GM23338 (cell line): ENCODE data around the gene DMBT1. TPM values are rescaled to one million over a fixed set of nuclear protein-coding genes. Genes with fewer than 3 reads are reported as not detected.

Experiments used
- ATAC-seq: fragments of 200-7000 bp; cut with Tn5 transposase; 3 replicates; pipeline ENCODE4 v1.9.1; 2020
- DNase-seq: peaks from one replicate; pipeline ENCODE4 v3.0.0-alpha.2; 2015; ENCODE audit warnings: low spot score
- H2AFZ ChIP-seq: fragments of 200-600 bp; sonication (generic); 2 replicates; pipeline ENCODE4 v1.8.0; 2016; ENCODE audit warnings: antibody characterized with exemption, mild to moderate bottlenecking, moderate library complexity
- H3F3A ChIP-seq: fragments of 200-600 bp; sonication (generic); replicated peaks from 2 replicates; pipeline ENCODE4 v1.8.0; 2017; ENCODE audit warnings: antibody characterized with exemption, mixed run types, low read depth
- H3K27ac ChIP-seq: fragments of 200-600 bp; sonication (generic); 2 replicates; pipeline ENCODE4 v1.6.1; 2016; ENCODE audit warnings: low read depth
- H3K27me3 ChIP-seq: fragments of 200-600 bp; sonication (generic); 2 replicates; pipeline ENCODE4 v1.8.0; 2016; ENCODE audit warnings: mild to moderate bottlenecking, mixed run types, moderate library complexity; ENCODE audit not compliant: insufficient read depth
- H3K36me3 ChIP-seq: fragments of 200-600 bp; sonication (generic); 2 replicates; pipeline ENCODE4 v1.8.0; 2016; ENCODE audit warnings: mild to moderate bottlenecking; ENCODE audit not compliant: insufficient read depth
- H3K4me1 ChIP-seq: fragments of 200-600 bp; sonication (generic); 2 replicates; pipeline ENCODE4 v1.8.0; 2016; ENCODE audit warnings: mild to moderate bottlenecking, moderate library complexity; ENCODE audit not compliant: insufficient read depth
- H3K4me2 ChIP-seq: fragments of 200-600 bp; sonication (generic); 2 replicates; pipeline ENCODE4 v1.7.1; 2017; ENCODE audit warnings: mixed run types
- H3K4me3 ChIP-seq: fragments of 200-600 bp; sonication (generic); 2 replicates; pipeline ENCODE4 v1.6.1; 2016; ENCODE audit warnings: mixed run types
- H3K79me2 ChIP-seq: fragments of 200-600 bp; sonication (generic); replicated peaks from 2 replicates; pipeline ENCODE4 v1.8.0; 2017; ENCODE audit warnings: mild to moderate bottlenecking; ENCODE audit not compliant: insufficient read depth
- H3K9me2 ChIP-seq: fragments of 200-600 bp; sonication (generic); 2 replicates; pipeline ENCODE4 v1.8.0; 2017; ENCODE audit not compliant: insufficient read depth
- H4K20me1 ChIP-seq: fragments of 200-600 bp; sonication (generic); replicated peaks from 2 replicates; pipeline ENCODE4 v1.8.0; 2017; ENCODE audit warnings: mild to moderate bottlenecking; ENCODE audit not compliant: insufficient read depth
- H3K27ac Mint-ChIP-seq: 2 replicates; pipeline ENCODE4 v1.8.0; 2020; ENCODE audit warnings: inconsistent platforms, mild to moderate bottlenecking, moderate library complexity, mixed read lengths
- H3K27me3 Mint-ChIP-seq: 3 replicates; pipeline ENCODE4 v1.8.0; 2022; ENCODE audit warnings: low read depth, mild to moderate bottlenecking, moderate library complexity, mixed read lengths, inconsistent platforms; ENCODE audit not compliant: insufficient read depth, poor library complexity
- H3K36me3 Mint-ChIP-seq: 3 replicates; pipeline ENCODE4 v1.8.0; 2021; ENCODE audit warnings: low read depth, mild to moderate bottlenecking, inconsistent platforms, moderate library complexity, mixed read lengths
- H3K4me1 Mint-ChIP-seq: 3 replicates; pipeline ENCODE4 v1.8.0; 2020; ENCODE audit warnings: mild to moderate bottlenecking, inconsistent platforms, mixed read lengths
- H3K4me3 Mint-ChIP-seq: 3 replicates; pipeline ENCODE4 v1.8.0; 2021; ENCODE audit warnings: moderate library complexity, mild to moderate bottlenecking, inconsistent platforms, mixed read lengths
- H3K9me3 Mint-ChIP-seq: 3 replicates; pipeline ENCODE4 v1.8.0; 2020; ENCODE audit warnings: moderate library complexity, mild to moderate bottlenecking, inconsistent platforms, mixed read lengths
- CREB1 ChIP-seq: fragments of 250-450 bp; sonication (Bioruptor Pico); IDR thresholded peaks from 2 replicates; pipeline ENCODE4 v1.5.0; 2020; ENCODE audit warnings: low read depth, mild to moderate bottlenecking, moderate library complexity
- EZH2 ChIP-seq: fragments of 200-600 bp; sonication (generic); IDR thresholded peaks from one replicate; pipeline ENCODE4 v1.8.0; 2017; ENCODE audit warnings: antibody characterized with exemption, mild to moderate bottlenecking, low read depth; ENCODE audit not compliant: unreplicated experiment
- EZH2phosphoT487 ChIP-seq: fragments of 200-600 bp; sonication (generic); IDR thresholded peaks from one replicate; pipeline ENCODE4 v1.8.1; 2018; ENCODE audit warnings: antibody characterized with exemption; ENCODE audit not compliant: unreplicated experiment
- NANOG ChIP-seq: IDR thresholded peaks from 2 replicates; pipeline ENCODE4 v1.6.1; 2016; ENCODE audit warnings: antibody characterized with exemption, borderline replicate concordance
- POLR2AphosphoS5 ChIP-seq: IDR thresholded peaks from 2 replicates; pipeline ENCODE4 v1.6.1; 2016; ENCODE audit warnings: antibody characterized with exemption, low read depth
- polyA plus RNA-seq: library from polyadenylated mRNA; unstranded; fragments of >200 nt; fragmentation: Nextera tagmentation; extraction: Ambion mirVana; gene quantifications from 2 replicates; pipeline ENCODE4 v1.2.1, GENCODE V29; 2016
- total RNA-seq: library from RNA; depleted of rRNA; stranded (reverse); fragments of >200 nt; shearing (Covaris generic); gene quantifications from 2 replicates; pipeline ENCODE4 v1.2.3, GENCODE V29; 2014
- TF ChIP-seq, protein P1 (sequence below), 2 experiments: fragments of 200-600 bp in 1 of 2; sonication (generic) in 1 of 2; conservative IDR thresholded peaks; 2 replicates each; pipeline versions ENCODE4 v1.5.1 to v1.6.1; 2016 to 2017; ENCODE audit warnings: antibody characterized with exemption in 2 of 2, low read depth in 2 of 2, mild to moderate bottlenecking in 2 of 2, moderate library complexity in 1 of 2
- TF ChIP-seq, protein P2 (sequence below): IDR thresholded peaks from one replicate; pipeline ENCODE4 v1.6.1; 2018; ENCODE audit warnings: antibody characterized with exemption; ENCODE audit not compliant: unreplicated experiment
- TF ChIP-seq, protein P3 (sequence below): fragments of 250-450 bp; sonication (Bioruptor Pico); IDR thresholded peaks from 2 replicates; pipeline ENCODE4 v1.5.0; 2020; ENCODE audit warnings: mild to moderate bottlenecking, moderate library complexity

Gene DMBT1
- total and polyA plus RNA-seq, 2 experiments from 2014 or later = 0.03 to 0.05 TPM

- TF ChIP-seq POLR2AphosphoS5 (no peak), EZH2phosphoT487 (no peak)
- TF ChIP-seq, protein P1, sequence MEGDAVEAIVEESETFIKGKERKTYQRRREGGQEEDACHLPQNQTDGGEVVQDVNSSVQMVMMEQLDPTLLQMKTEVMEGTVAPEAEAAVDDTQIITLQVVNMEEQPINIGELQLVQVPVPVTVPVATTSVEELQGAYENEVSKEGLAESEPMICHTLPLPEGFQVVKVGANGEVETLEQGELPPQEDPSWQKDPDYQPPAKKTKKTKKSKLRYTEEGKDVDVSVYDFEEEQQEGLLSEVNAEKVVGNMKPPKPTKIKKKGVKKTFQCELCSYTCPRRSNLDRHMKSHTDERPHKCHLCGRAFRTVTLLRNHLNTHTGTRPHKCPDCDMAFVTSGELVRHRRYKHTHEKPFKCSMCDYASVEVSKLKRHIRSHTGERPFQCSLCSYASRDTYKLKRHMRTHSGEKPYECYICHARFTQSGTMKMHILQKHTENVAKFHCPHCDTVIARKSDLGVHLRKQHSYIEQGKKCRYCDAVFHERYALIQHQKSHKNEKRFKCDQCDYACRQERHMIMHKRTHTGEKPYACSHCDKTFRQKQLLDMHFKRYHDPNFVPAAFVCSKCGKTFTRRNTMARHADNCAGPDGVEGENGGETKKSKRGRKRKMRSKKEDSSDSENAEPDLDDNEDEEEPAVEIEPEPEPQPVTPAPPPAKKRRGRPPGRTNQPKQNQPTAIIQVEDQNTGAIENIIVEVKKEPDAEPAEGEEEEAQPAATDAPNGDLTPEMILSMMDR (conservative IDR thresholded peaks at IDR 0.05; ENCODE audit: low read depth in 2 of 2) = no peak
- TF ChIP-seq, protein P2, sequence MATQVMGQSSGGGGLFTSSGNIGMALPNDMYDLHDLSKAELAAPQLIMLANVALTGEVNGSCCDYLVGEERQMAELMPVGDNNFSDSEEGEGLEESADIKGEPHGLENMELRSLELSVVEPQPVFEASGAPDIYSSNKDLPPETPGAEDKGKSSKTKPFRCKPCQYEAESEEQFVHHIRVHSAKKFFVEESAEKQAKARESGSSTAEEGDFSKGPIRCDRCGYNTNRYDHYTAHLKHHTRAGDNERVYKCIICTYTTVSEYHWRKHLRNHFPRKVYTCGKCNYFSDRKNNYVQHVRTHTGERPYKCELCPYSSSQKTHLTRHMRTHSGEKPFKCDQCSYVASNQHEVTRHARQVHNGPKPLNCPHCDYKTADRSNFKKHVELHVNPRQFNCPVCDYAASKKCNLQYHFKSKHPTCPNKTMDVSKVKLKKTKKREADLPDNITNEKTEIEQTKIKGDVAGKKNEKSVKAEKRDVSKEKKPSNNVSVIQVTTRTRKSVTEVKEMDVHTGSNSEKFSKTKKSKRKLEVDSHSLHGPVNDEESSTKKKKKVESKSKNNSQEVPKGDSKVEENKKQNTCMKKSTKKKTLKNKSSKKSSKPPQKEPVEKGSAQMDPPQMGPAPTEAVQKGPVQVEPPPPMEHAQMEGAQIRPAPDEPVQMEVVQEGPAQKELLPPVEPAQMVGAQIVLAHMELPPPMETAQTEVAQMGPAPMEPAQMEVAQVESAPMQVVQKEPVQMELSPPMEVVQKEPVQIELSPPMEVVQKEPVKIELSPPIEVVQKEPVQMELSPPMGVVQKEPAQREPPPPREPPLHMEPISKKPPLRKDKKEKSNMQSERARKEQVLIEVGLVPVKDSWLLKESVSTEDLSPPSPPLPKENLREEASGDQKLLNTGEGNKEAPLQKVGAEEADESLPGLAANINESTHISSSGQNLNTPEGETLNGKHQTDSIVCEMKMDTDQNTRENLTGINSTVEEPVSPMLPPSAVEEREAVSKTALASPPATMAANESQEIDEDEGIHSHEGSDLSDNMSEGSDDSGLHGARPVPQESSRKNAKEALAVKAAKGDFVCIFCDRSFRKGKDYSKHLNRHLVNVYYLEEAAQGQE = no peak
Observed at GRCh38 chr10:122689146-122689820, 128.7 kb downstream of the DMBT1 start (continued).

GRCh38 chr10:122692744-122693143 lies 132.2 kb downstream of the DMBT1 start:
- H3K36me3 ChIP-seq = no peaks in the 10 kb centered on the region
- no peak overlapping the region for H3K4me3 ChIP-seq
- H4K20me1 ChIP-seq = no peaks in the 10 kb centered on the region
- H3K9me2 ChIP-seq = no peaks in the 10 kb centered on the region
- Mint-ChIP-seq H3K27me3 (no peaks in the 10 kb centered on the region), H3K4me3 (no peak overlapping the region), H3K36me3 (no peaks in the 10 kb centered on the region), H3K4me1 (peaks cover 5% of the 10 kb centered on the region; the same call in 2 of the 3 replicates), H3K27ac (no peak overlapping the region), H3K9me3 (peaks cover 4% of the 10 kb centered on the region; the same call in 1 of the 3 replicates)
- H3K27me3 ChIP-seq = no peaks in the 10 kb centered on the region
- no peak overlapping the region for H3K27ac ChIP-seq
- no peaks in the 10 kb centered on the region for H3K4me1 ChIP-seq
- H3K4me2 ChIP-seq = no peak overlapping the region
- no peaks in the 10 kb centered on the region for H3K79me2 ChIP-seq
- ATAC-seq = no peak
- DNase-seq = no peak
- H2AFZ ChIP-seq = no peak overlapping the region
- no peaks in the 10 kb centered on the region for H3F3A ChIP-seq
- TF ChIP-seq, protein P3, sequence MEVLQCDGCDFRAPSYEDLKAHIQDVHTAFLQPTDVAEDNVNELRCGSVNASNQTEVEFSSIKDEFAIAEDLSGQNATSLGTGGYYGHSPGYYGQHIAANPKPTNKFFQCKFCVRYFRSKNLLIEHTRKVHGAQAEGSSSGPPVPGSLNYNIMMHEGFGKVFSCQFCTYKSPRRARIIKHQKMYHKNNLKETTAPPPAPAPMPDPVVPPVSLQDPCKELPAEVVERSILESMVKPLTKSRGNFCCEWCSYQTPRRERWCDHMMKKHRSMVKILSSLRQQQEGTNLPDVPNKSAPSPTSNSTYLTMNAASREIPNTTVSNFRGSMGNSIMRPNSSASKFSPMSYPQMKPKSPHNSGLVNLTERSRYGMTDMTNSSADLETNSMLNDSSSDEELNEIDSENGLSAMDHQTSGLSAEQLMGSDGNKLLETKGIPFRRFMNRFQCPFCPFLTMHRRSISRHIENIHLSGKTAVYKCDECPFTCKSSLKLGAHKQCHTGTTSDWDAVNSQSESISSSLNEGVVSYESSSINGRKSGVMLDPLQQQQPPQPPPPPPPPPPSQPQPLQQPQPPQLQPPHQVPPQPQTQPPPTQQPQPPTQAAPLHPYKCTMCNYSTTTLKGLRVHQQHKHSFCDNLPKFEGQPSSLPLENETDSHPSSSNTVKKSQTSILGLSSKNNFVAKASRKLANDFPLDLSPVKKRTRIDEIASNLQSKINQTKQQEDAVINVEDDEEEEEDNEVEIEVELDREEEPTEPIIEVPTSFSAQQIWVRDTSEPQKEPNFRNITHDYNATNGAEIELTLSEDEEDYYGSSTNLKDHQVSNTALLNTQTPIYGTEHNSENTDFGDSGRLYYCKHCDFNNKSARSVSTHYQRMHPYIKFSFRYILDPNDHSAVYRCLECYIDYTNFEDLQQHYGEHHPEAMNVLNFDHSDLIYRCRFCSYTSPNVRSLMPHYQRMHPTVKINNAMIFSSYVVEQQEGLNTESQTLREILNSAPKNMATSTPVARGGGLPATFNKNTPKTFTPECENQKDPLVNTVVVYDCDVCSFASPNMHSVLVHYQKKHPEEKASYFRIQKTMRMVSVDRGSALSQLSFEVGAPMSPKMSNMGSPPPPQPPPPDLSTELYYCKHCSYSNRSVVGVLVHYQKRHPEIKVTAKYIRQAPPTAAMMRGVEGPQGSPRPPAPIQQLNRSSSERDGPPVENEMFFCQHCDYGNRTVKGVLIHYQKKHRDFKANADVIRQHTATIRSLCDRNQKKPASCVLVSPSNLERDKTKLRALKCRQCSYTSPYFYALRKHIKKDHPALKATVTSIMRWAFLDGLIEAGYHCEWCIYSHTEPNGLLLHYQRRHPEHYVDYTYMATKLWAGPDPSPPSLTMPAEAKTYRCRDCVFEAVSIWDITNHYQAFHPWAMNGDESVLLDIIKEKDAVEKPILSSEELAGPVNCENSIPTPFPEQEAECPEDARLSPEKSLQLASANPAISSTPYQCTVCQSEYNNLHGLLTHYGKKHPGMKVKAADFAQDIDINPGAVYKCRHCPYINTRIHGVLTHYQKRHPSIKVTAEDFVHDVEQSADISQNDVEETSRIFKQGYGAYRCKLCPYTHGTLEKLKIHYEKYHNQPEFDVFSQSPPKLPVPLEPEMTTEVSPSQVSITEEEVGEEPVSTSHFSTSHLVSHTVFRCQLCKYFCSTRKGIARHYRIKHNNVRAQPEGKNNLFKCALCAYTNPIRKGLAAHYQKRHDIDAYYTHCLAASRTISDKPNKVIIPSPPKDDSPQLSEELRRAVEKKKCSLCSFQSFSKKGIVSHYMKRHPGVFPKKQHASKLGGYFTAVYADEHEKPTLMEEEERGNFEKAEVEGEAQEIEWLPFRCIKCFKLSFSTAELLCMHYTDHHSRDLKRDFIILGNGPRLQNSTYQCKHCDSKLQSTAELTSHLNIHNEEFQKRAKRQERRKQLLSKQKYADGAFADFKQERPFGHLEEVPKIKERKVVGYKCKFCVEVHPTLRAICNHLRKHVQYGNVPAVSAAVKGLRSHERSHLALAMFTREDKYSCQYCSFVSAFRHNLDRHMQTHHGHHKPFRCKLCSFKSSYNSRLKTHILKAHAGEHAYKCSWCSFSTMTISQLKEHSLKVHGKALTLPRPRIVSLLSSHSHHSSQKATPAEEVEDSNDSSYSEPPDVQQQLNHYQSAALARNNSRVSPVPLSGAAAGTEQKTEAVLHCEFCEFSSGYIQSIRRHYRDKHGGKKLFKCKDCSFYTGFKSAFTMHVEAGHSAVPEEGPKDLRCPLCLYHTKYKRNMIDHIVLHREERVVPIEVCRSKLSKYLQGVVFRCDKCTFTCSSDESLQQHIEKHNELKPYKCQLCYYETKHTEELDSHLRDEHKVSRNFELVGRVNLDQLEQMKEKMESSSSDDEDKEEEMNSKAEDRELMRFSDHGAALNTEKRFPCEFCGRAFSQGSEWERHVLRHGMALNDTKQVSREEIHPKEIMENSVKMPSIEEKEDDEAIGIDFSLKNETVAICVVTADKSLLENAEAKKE = no peak
- no peak for TF ChIP-seq EZH2
- TF ChIP-seq NANOG = no peak
- no peak for TF ChIP-seq POLR2AphosphoS5
- TF ChIP-seq EZH2phosphoT487 = no peak
- TF ChIP-seq, protein P2 = no peak
- no peak for TF ChIP-seq CREB1 (CRISPR knock-in tag)
